Glutamatergic neuron (in vitro differentiated cells): ENCODE data around the gene HTR2A. TPM values are rescaled to one million over a fixed set of nuclear protein-coding genes. Genes with fewer than 3 reads are reported as not detected.
A peak's percentile ranks its signal among the peaks of the same experiment; 100 is the strongest.

Source experiments
- DNase-seq: peaks from one replicate; pipeline ENCODE4 v3.0.0; 2022
- H3K27ac Mint-ChIP-seq: one replicate; pipeline ENCODE4 v1.8.0; 2020; ENCODE audit warnings: mild to moderate bottlenecking, mixed read lengths, inconsistent platforms; ENCODE audit not compliant: unreplicated experiment
- H3K27me3 Mint-ChIP-seq: one replicate; pipeline ENCODE4 v1.8.0; 2020; ENCODE audit warnings: mild to moderate bottlenecking, moderate library complexity, mixed read lengths, inconsistent platforms; ENCODE audit not compliant: unreplicated experiment
- H3K36me3 Mint-ChIP-seq: one replicate; pipeline ENCODE4 v1.8.0; 2020; ENCODE audit warnings: mild to moderate bottlenecking, mixed read lengths, inconsistent platforms; ENCODE audit not compliant: unreplicated experiment
- H3K4me1 Mint-ChIP-seq: one replicate; pipeline ENCODE4 v1.8.0; 2020; ENCODE audit warnings: mild to moderate bottlenecking, low read depth, mixed read lengths, inconsistent platforms; ENCODE audit not compliant: unreplicated experiment
- H3K4me3 Mint-ChIP-seq: one replicate; pipeline ENCODE4 v1.8.0; 2020; ENCODE audit warnings: mild to moderate bottlenecking, mixed read lengths, inconsistent platforms; ENCODE audit not compliant: unreplicated experiment
- H3K9me3 Mint-ChIP-seq: one replicate; pipeline ENCODE4 v1.8.0; 2020; ENCODE audit warnings: mild to moderate bottlenecking, moderate library complexity, mixed read lengths, inconsistent platforms; ENCODE audit not compliant: unreplicated experiment
- CTCF ChIP-seq: fragments of 200-600 bp; sonication (generic); IDR thresholded peaks from one replicate; pipeline ENCODE4 v1.5.0; 2021; ENCODE audit not compliant: partially characterized antibody, unreplicated experiment
- total RNA-seq: library from RNA; stranded (reverse); fragmentation: NEBNext Ultra II Directional; extraction: Animal tissue kit (Norgen Biotek cat#: 25700); gene quantifications from one replicate; pipeline ENCODE4 v1.2.1, GENCODE V29; 2021; ENCODE audit not compliant: unreplicated experiment

Gene HTR2A
- total RNA-seq, 1 donor from 2014 or later, result not detected

GRCh38 chr13:46905249-46905648, 8.4 kb upstream of the HTR2A start:
- H3K27ac Mint-ChIP-seq, result no peak overlapping the region
- no peak for TF ChIP-seq CTCF
- H3K4me1 Mint-ChIP-seq, result no peaks in the 10 kb centered on the region
- DNase-seq, result no peak
- no peak overlapping the region for H3K4me3 Mint-ChIP-seq
- H3K9me3 Mint-ChIP-seq, result no peaks in the 10 kb centered on the region
- H3K36me3 Mint-ChIP-seq, result no peaks in the 10 kb centered on the region
- peaks cover 1% of the 10 kb centered on the region for H3K27me3 Mint-ChIP-seq

- Mint-ChIP-seq H3K27me3 (no peaks in the 10 kb centered on the region), H3K4me1 (no peaks in the 10 kb centered on the region), H3K27ac (no peak overlapping the region), H3K36me3 (no peaks in the 10 kb centered on the region), H3K4me3 (no peak overlapping the region), H3K9me3 (no peaks in the 10 kb centered on the region)
- no peak for DNase-seq
- no peak for TF ChIP-seq CTCF
These were observed 6.9 kb upstream of the HTR2A start for GRCh38 chr13:46903748-46904147.

- Mint-ChIP-seq H3K36me3 (no peaks in the 10 kb centered on the region), H3K9me3 (no peaks in the 10 kb centered on the region), H3K27ac (no peak overlapping the region), H3K27me3 (no peaks in the 10 kb centered on the region), H3K4me1 (peaks cover 1% of the 10 kb centered on the region), H3K4me3 (no peak overlapping the region)
- DNase-seq, result no peak
- TF ChIP-seq CTCF, result no peak
These were observed 4.9 kb upstream of the HTR2A start for GRCh38 chr13:46901721-46902120.

GRCh38 chr13:46899801-46900200, 2.9 kb upstream of the HTR2A start:
- no peak for TF ChIP-seq CTCF
- H3K4me3 Mint-ChIP-seq, result no peak overlapping the region
- no peak for DNase-seq

GRCh38 chr13:46895381-46895780, 1.5 kb downstream of the HTR2A start:
- TF ChIP-seq CTCF, result no peak
- H3K9me3 Mint-ChIP-seq, result no peaks in the 10 kb centered on the region
- H3K27ac Mint-ChIP-seq, result no peak overlapping the region
- H3K4me1 Mint-ChIP-seq, result peaks cover 27% of the 10 kb centered on the region
- H3K27me3 Mint-ChIP-seq, result peaks cover 2% of the 10 kb centered on the region
- no peak for DNase-seq
- peak overlapping the region; percentile 11 for H3K4me3 Mint-ChIP-seq
- H3K36me3 Mint-ChIP-seq, result no peaks in the 10 kb centered on the region

More at GRCh38 chr13:46899801-46900200, 2.9 kb upstream of the HTR2A start:
- Mint-ChIP-seq H3K9me3 (no peaks in the 10 kb centered on the region), H3K27me3 (no peaks in the 10 kb centered on the region), H3K4me1 (peaks cover 18% of the 10 kb centered on the region), H3K27ac (no peak overlapping the region), H3K36me3 (no peaks in the 10 kb centered on the region)
